HAP-1 (cell line): ENCODE results near the gene NADSYN1.
A peak's percentile ranks its signal among the peaks of the same experiment; 100 is the strongest.
"Not testable (repeated sequence)": the region's sequence is repeated elsewhere in the genome, so short reads cannot be mapped to it uniquely, and the experiment has no call there.

Source experiments
- DNase-seq, 2 experiments: peaks; one replicate each; pipeline ENCODE4 v3.0.0-alpha.2; 2016 to 2020; ENCODE audit warnings: low spot score in 2 of 2
- H3K27me3 ChIP-seq: fragments of 250-450 bp; sonication (Bioruptor Pico); 2 replicates; pipeline ENCODE4 v1.5.1; 2020; ENCODE audit warnings: low read depth, mild to moderate bottlenecking, moderate library complexity
- H3K36me3 ChIP-seq: fragments of 250-450 bp; sonication (Bioruptor Pico); replicated peaks from 2 replicates; pipeline ENCODE4 v1.5.1; 2020; ENCODE audit warnings: mild to moderate bottlenecking
- H3K4me1 ChIP-seq: fragments of 250-450 bp; sonication (Bioruptor Pico); 2 replicates; pipeline ENCODE4 v1.5.1; 2020; ENCODE audit warnings: mild to moderate bottlenecking
- H3K4me3 ChIP-seq: fragments of 250-450 bp; sonication (Bioruptor Pico); 2 replicates; pipeline ENCODE4 v1.5.1; 2020; ENCODE audit warnings: mild to moderate bottlenecking, moderate library complexity
- H3K9me3 ChIP-seq: fragments of 250-450 bp; sonication (Bioruptor Pico); 2 replicates; pipeline ENCODE4 v1.5.1; 2020; ENCODE audit warnings: mild to moderate bottlenecking, moderate library complexity
- in situ Hi-C: fragments of 300-500 bp; cut with MboI; formaldehyde crosslinking; loops from 3 replicates; pipeline ENCODE4 v1.14.3; 2020; ENCODE audit warnings: low sequenced_read_pairs, inconsistent platforms, mixed read lengths

NADSYN1 gene

DNA sequence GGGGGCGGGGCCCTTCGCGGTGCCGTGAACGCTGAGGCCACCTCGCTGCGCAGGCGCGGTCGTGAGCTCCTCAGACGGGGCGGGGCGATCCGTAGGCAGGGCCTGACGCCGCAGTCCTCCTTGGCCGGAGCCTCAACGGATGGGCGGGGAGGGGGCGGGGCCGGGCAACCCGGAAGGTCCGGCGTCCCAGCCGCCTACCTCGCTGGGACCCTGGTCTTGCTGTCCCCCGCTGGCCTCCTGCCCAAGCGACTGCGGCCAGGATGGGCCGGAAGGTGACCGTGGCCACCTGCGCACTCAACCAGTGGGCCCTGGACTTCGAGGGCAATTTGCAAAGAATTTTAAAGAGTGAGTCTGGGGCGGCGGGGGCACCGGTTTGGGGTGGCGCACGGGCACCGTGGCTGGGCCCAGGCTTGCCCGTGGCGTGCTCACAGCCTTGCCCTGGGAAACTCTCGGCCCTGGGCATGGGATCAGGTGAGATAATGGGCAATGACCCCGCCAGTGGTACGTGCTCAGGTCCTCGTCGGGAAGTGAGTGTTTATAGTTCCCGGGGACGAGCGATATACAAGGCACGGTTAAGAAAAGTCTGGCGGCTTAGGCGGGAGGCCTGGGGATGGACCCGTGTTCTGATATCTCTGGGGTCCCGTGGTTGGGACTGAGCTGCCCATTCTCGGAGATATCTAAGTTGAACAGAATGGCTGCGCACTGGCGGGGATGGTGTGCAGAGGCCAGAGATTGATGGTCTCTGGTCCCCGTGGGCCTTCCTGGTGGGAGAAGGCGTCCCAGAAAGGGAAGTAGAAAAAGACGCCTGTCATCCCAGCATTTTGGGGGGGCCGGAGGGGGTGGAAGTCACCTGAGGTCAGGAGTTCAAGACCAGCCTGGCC lies at the start of gene NADSYN1:
Gene NADSYN1 (plus strand): TSS at position 167 of the 881 bp plus-strand sequence. CDS start 94 bp downstream, at position 261.
- in situ Hi-C loops = no loop called here
- H3K4me3 ChIP-seq = peak within 1 kb of the TSS; percentile 94
- H3K27me3 ChIP-seq = no peaks in the 10 kb centered on the region
- H3K4me1 ChIP-seq = peaks cover 26% of the 10 kb centered on the region
- no peaks in the 10 kb centered on the region for H3K9me3 ChIP-seq
- H3K36me3 ChIP-seq = peaks cover 22% of the 10 kb centered on the region
- peak; percentile 89 to 98 for DNase-seq

- DNase-seq = no peak
- in situ Hi-C loops = loop anchor here (25.0 kb wide), 1 partner anchor 942 kb away; no protein-coding TSS in a partner anchor
- no peaks in the 10 kb centered on the region for H3K36me3 ChIP-seq
- H3K4me3 ChIP-seq = no peak overlapping the region
- H3K27me3 ChIP-seq = no peaks in the 10 kb centered on the region
- no peaks in the 10 kb centered on the region for H3K9me3 ChIP-seq
- H3K4me1 ChIP-seq = no peaks in the 10 kb centered on the region
Observed at GRCh38 chr11:71404209-71404608, 48.8 kb upstream of the NADSYN1 start.

- no peak for DNase-seq
- H3K36me3 ChIP-seq = no peaks in the 10 kb centered on the region
- no peaks in the 10 kb centered on the region for H3K9me3 ChIP-seq
- no peaks in the 10 kb centered on the region for H3K4me1 ChIP-seq
- no peak overlapping the region for H3K4me3 ChIP-seq
- in situ Hi-C loops = loop anchor here (25.0 kb wide), 1 partner anchor 944 kb away; no protein-coding TSS in a partner anchor
- H3K27me3 ChIP-seq = no peaks in the 10 kb centered on the region
Observed at GRCh38 chr11:71406681-71407080, 46.3 kb upstream of the NADSYN1 start.

GRCh38 chr11:71407356-71407755 lies 45.6 kb upstream of the NADSYN1 start:
- Histone ChIP-seq H3K9me3 (no peaks in the 10 kb centered on the region), H3K27me3 (no peaks in the 10 kb centered on the region), H3K4me1 (no peaks in the 10 kb centered on the region), H3K36me3 (no peaks in the 10 kb centered on the region), H3K4me3 (no peak overlapping the region)
- DNase-seq = no peak
- in situ Hi-C loops = loop anchor here (25.0 kb wide), 1 partner anchor 945 kb away; no protein-coding TSS in a partner anchor

GRCh38 chr11:71408826-71409225 lies 44.2 kb upstream of the NADSYN1 start:
- Histone ChIP-seq H3K27me3 (no peaks in the 10 kb centered on the region), H3K36me3 (no peaks in the 10 kb centered on the region), H3K4me3 (no peak overlapping the region), H3K4me1 (no peaks in the 10 kb centered on the region), H3K9me3 (no peaks in the 10 kb centered on the region)
- DNase-seq = no peak
- in situ Hi-C loops = loop anchor here (25.0 kb wide), 1 partner anchor 947 kb away; no protein-coding TSS in a partner anchor

- no peaks in the 10 kb centered on the region for H3K9me3 ChIP-seq
- no peak for DNase-seq
- H3K4me1 ChIP-seq = no peaks in the 10 kb centered on the region
- in situ Hi-C loops = loop anchor here (25.0 kb wide), 1 partner anchor 948 kb away; no protein-coding TSS in a partner anchor
- no peaks in the 10 kb centered on the region for H3K36me3 ChIP-seq
- no peak overlapping the region for H3K4me3 ChIP-seq
- no peaks in the 10 kb centered on the region for H3K27me3 ChIP-seq
Observed at GRCh38 chr11:71410363-71410966, 42.5 kb upstream of the NADSYN1 start.

GRCh38 chr11:71414645-71415044 lies 38.4 kb upstream of the NADSYN1 start:
- in situ Hi-C loops = loop anchor here (25.0 kb wide), 1 partner anchor 952 kb away; no protein-coding TSS in a partner anchor
- Histone ChIP-seq H3K36me3 (no peaks in the 10 kb centered on the region), H3K27me3 (no peaks in the 10 kb centered on the region), H3K4me1 (no peaks in the 10 kb centered on the region), H3K9me3 (no peaks in the 10 kb centered on the region), H3K4me3 (no peak overlapping the region)
- no peak for DNase-seq

- Histone ChIP-seq H3K27me3 (no peaks in the 10 kb centered on the region), H3K4me1 (no peaks in the 10 kb centered on the region), H3K9me3 (no peaks in the 10 kb centered on the region), H3K4me3 (no peak overlapping the region), H3K36me3 (no peaks in the 10 kb centered on the region)
- in situ Hi-C loops = loop anchor here (25.0 kb wide), 1 partner anchor 956 kb away; no protein-coding TSS in a partner anchor
- DNase-seq = no peak
Observed at GRCh38 chr11:71418643-71419042, 34.4 kb upstream of the NADSYN1 start.

GRCh38 chr11:71420455-71421241 lies 32.4 kb upstream of the NADSYN1 start:
- no peaks in the 10 kb centered on the region for H3K36me3 ChIP-seq
- DNase-seq = peak; percentile 16 to 61

DNA sequence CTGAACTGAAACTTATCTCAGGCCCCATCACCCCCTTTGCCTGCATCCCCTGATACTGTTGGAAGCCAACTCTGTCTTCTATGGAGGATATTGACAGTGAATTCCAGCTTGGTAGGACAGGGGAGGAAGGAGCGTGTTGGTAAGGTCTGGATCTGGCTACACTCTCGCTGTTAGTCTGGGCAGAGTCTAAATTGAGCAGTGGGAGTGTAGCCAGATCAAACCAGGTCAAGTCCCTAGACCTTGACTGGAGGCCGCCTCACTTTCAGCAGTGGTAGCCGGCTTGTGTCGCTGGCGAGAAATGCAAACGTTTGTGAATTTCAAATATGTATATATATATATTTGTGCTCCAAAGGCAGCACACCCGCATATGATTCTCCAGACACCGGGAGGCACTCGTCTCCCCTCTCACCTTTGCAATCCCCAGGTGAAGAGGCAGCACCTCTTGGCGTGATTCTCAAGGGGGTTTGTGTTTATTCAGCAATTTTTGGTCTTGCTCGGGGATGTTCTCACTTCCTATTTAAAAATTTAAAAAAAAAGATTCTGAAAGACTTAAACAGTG lies 31.5 kb upstream of the NADSYN1 start:
- no peak for DNase-seq
- Histone ChIP-seq H3K27me3 (no peaks in the 10 kb centered on the region), H3K4me3 (no peak overlapping the region), H3K9me3 (no peaks in the 10 kb centered on the region), H3K36me3 (no peaks in the 10 kb centered on the region), H3K4me1 (no peaks in the 10 kb centered on the region)
- in situ Hi-C loops = loop anchor here (25.0 kb wide), 1 partner anchor 959 kb away; no protein-coding TSS in a partner anchor

More at GRCh38 chr11:71420455-71421241, 32.4 kb upstream of the NADSYN1 start:
- H3K27me3 ChIP-seq = no peaks in the 10 kb centered on the region
- H3K9me3 ChIP-seq = no peaks in the 10 kb centered on the region
- in situ Hi-C loops = loop anchor here (25.0 kb wide), 1 partner anchor 958 kb away; no protein-coding TSS in a partner anchor
- no peak overlapping the region for H3K4me3 ChIP-seq
- H3K4me1 ChIP-seq = no peaks in the 10 kb centered on the region

DNA sequence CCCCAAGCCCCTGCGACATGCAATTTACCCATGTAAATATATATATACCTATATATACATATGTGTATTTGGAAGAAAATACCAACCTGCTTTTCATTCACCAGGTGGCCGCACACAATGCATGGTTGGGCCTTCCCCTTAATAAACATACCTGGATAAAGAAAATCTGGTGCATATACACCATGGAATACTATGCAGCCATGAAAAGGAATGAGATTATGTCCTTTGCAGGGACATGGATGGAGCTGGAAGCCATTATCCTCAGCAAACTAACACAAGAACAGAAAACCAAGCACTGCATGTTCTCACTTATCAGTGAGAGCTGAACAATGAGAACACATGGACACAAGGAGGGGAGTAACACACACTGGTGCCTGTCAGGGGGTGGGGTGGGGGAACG lies 30.7 kb upstream of the NADSYN1 start:
- in situ Hi-C loops = loop anchor here (25.0 kb wide), 1 partner anchor 960 kb away; no protein-coding TSS in a partner anchor
- H3K4me3 ChIP-seq, H3K9me3 ChIP-seq, H3K27me3 ChIP-seq, H3K36me3 ChIP-seq, DNase-seq, H3K4me1 ChIP-seq: not testable (repeated sequence)

GRCh38 chr11:71423181-71423790 lies 29.7 kb upstream of the NADSYN1 start:
- H3K4me3 ChIP-seq = no peak overlapping the region
- no peaks in the 10 kb centered on the region for H3K9me3 ChIP-seq
- in situ Hi-C loops = loop anchor here (25.0 kb wide), 1 partner anchor 961 kb away; no protein-coding TSS in a partner anchor
- no peak for DNase-seq
- no peaks in the 10 kb centered on the region for H3K27me3 ChIP-seq
- no peaks in the 10 kb centered on the region for H3K4me1 ChIP-seq
- H3K36me3 ChIP-seq = no peaks in the 10 kb centered on the region
